HCT116 (cell line): Measurements from ENCODE around the gene GP1BB. TPM values are rescaled to one million over a fixed set of nuclear protein-coding genes. Genes with fewer than 3 reads are reported as not detected.
A peak's percentile ranks its signal among the peaks of the same experiment; 100 is the strongest.

Source experiments
- ATAC-seq: fragments of 200-7000 bp; cut with Tn5 transposase; 2 replicates; pipeline ENCODE4 v1.9.1; 2020; ENCODE audit warnings: mild to moderate bottlenecking, moderate library complexity
- BruUV-seq: library from RNA; stranded (reverse); fragments of 400-500 nt; replicated peaks from 2 replicates; lab custom pipeline; 2021; lab: Mats Ljungman, UMichigan
- CTCF ChIA-PET: fragments of 300-600 bp; sonication (Branson Sonifier 250); formaldehyde crosslinking; loops from one replicate; lab custom pipeline; 2021; ENCODE audit warnings: antibody characterized with exemption; lab: Charles Lee
- POLR2A ChIA-PET: fragments of 300-600, 350-600 bp; sonication (Branson Sonifier 250); formaldehyde crosslinking; loops from one replicate; lab custom pipeline; 2021; ENCODE audit warnings: antibody characterized with exemption; lab: Charles Lee
- RAD21 ChIA-PET, 2 experiments: fragments of 300-600 bp; sonication (Branson Sonifier 250); formaldehyde crosslinking; loops; one replicate each; lab custom pipeline; 2023; ENCODE audit warnings: low total read pairs in 2 of 2; ENCODE audit not compliant: uncharacterized antibody in 2 of 2, unreplicated experiment in 2 of 2, low non-redundant PET in 1 of 2; lab: Charles Lee
- DNase-seq: peaks from one replicate; pipeline ENCODE4 v3.0.0-alpha.2; 2010; ENCODE audit warnings: low read depth, low spot score
- H2AFZ ChIP-seq: fragments of 200-600 bp; shearing (Covaris generic), sonication (generic); 2 replicates; pipeline ENCODE4 v1.6.1; 2017; ENCODE audit warnings: low read depth, mixed run types, mixed read lengths, antibody characterized with exemption, low read length; ENCODE audit not compliant: poor library complexity, severe bottlenecking
- H3K27ac ChIP-seq: 2 replicates; pipeline ENCODE4 v1.5.1; 2012; ENCODE audit warnings: low read depth, low read length
- H3K27me3 ChIP-seq: fragments of 200-600 bp; sonication (generic); 2 replicates; pipeline ENCODE4 v1.6.1; 2016; ENCODE audit warnings: mixed run types, low read length, mixed read lengths; ENCODE audit not compliant: insufficient read depth
- H3K36me3 ChIP-seq, 2 experiments: fragments of 200-500 bp in 1 of 2; fragments of 200-600 bp in 1 of 2; sonication (Bioruptor generic) in 1 of 2; sonication (generic) in 1 of 2; 2 replicates each; pipeline versions ENCODE4 v1.5.1 to v1.6.1; 2014 to 2016; ENCODE audit warnings: low read length in 2 of 2, inconsistent platforms in 1 of 2, mixed read lengths in 1 of 2, mixed run types in 1 of 2; ENCODE audit not compliant: insufficient read depth in 2 of 2, control insufficient read depth in 1 of 2
- H3K4me1 ChIP-seq, 2 experiments: fragments of 200-600 bp in 1 of 2; sonication (generic) in 1 of 2; 2 replicates each; pipeline versions ENCODE4 v1.5.1 to v1.6.1; 2012 to 2017; ENCODE audit warnings: low read length in 2 of 2, inconsistent platforms in 1 of 2, mild to moderate bottlenecking in 1 of 2, mixed read lengths in 1 of 2, mixed run types in 1 of 2, moderate library complexity in 1 of 2; ENCODE audit not compliant: insufficient read depth in 2 of 2, control insufficient read depth in 1 of 2
- H3K4me2 ChIP-seq: fragments of 200-600 bp; sonication (generic); 2 replicates; pipeline ENCODE4 v1.6.1; 2017; ENCODE audit warnings: mixed run types, low read length, mixed read lengths
- H3K4me3 ChIP-seq, 2 experiments: fragments of 200-600 bp in 1 of 2; sonication (generic) in 1 of 2; replicated peaks in 1 of 2; 2 replicates each; pipeline ENCODE4 v1.5.1; 2011 to 2016; ENCODE audit warnings: low read length in 2 of 2, control low read depth in 1 of 2, low read depth in 1 of 2, mild to moderate bottlenecking in 1 of 2, mixed read lengths in 1 of 2, mixed run types in 1 of 2
- H3K79me2 ChIP-seq: fragments of 200-600 bp; sonication (generic); 2 replicates; pipeline ENCODE4 v1.6.1; 2017; ENCODE audit warnings: mild to moderate bottlenecking, mixed run types, low read length, moderate library complexity, mixed read lengths; ENCODE audit not compliant: insufficient read depth
- H3K9ac ChIP-seq: fragments of 200-600 bp; sonication (generic); 2 replicates; pipeline ENCODE4 v1.6.1; 2016; ENCODE audit warnings: low read length, mixed read lengths
- H3K9me2 ChIP-seq: fragments of 200-600 bp; sonication (generic), shearing (Covaris generic); 2 replicates; pipeline ENCODE4 v1.6.1; 2017; ENCODE audit warnings: mixed run types, mild to moderate bottlenecking, moderate library complexity; ENCODE audit not compliant: insufficient read depth
- H3K9me3 ChIP-seq, 2 experiments: fragments of 200-500 bp in 1 of 2; fragments of 200-600 bp in 1 of 2; sonication (Bioruptor generic) in 1 of 2; sonication (generic) in 1 of 2; 2 replicates each; pipeline ENCODE4 v1.6.1; 2014 to 2017; ENCODE audit warnings: low read length in 2 of 2, mixed read lengths in 2 of 2, inconsistent platforms in 1 of 2, low read depth in 1 of 2, mild to moderate bottlenecking in 1 of 2, mixed run types in 1 of 2, moderate library complexity in 1 of 2; ENCODE audit not compliant: control insufficient read depth in 1 of 2, insufficient read depth in 1 of 2
- H4K20me1 ChIP-seq: fragments of 200-600 bp; sonication (generic), shearing (Covaris generic); 2 replicates; pipeline ENCODE4 v1.6.1; 2017; ENCODE audit warnings: mixed run types, mild to moderate bottlenecking, moderate library complexity; ENCODE audit not compliant: insufficient read depth
- ATF3 ChIP-seq: IDR thresholded peaks from 2 replicates; pipeline ENCODE4 v1.6.1; 2012
- CBX3 ChIP-seq: IDR thresholded peaks from 2 replicates; pipeline ENCODE4 v1.6.1; 2012; ENCODE audit warnings: low read depth
- CEBPB ChIP-seq: IDR thresholded peaks from 2 replicates; pipeline ENCODE4 v1.6.1; 2012; ENCODE audit warnings: low read depth
- EGR1 ChIP-seq: IDR thresholded peaks from 2 replicates; pipeline ENCODE4 v1.6.1; 2012; ENCODE audit warnings: low read depth
- ELF1 ChIP-seq: IDR thresholded peaks from 2 replicates; pipeline ENCODE4 v1.6.1; 2012; ENCODE audit warnings: low read depth, borderline replicate concordance
- EZH2 ChIP-seq: fragments of 200-600 bp; sonication (generic); IDR thresholded peaks from 2 replicates; pipeline ENCODE4 v1.6.1; 2017; ENCODE audit warnings: antibody characterized with exemption, mixed run types
- EZH2phosphoT487 ChIP-seq: fragments of 200-600 bp; IDR thresholded peaks from 2 replicates; pipeline ENCODE4 v1.6.1; 2018; ENCODE audit warnings: antibody characterized with exemption, borderline replicate concordance
- FOSL1 ChIP-seq: IDR thresholded peaks from 2 replicates; pipeline ENCODE4 v1.6.1; 2012; ENCODE audit warnings: low read depth
- JUND ChIP-seq: IDR thresholded peaks from 2 replicates; pipeline ENCODE4 v1.6.1; 2012
- POLR2A ChIP-seq: IDR thresholded peaks from 2 replicates; pipeline ENCODE4 v1.7.0; 2011; ENCODE audit warnings: borderline replicate concordance; ENCODE audit not compliant: insufficient read depth, insufficient read length; ENCODE audit errors: extremely low read depth
- POLR2AphosphoS5 ChIP-seq: IDR thresholded peaks from 2 replicates; pipeline ENCODE4 v1.6.1; 2011; ENCODE audit warnings: mild to moderate bottlenecking, low read depth, low read length, moderate library complexity
- RAD21 ChIP-seq: IDR thresholded peaks from 2 replicates; pipeline ENCODE4 v1.6.1; 2012; ENCODE audit warnings: low read depth, mild to moderate bottlenecking
- REST ChIP-seq: IDR thresholded peaks from 2 replicates; pipeline ENCODE4 v1.6.1; 2012; ENCODE audit warnings: low read depth
- SIN3A ChIP-seq: IDR thresholded peaks from 2 replicates; pipeline ENCODE4 v1.6.1; 2012; ENCODE audit warnings: low read depth
- SP1 ChIP-seq: IDR thresholded peaks from 2 replicates; pipeline ENCODE4 v1.6.1; 2012; ENCODE audit warnings: low read depth
- SRF ChIP-seq: IDR thresholded peaks from 2 replicates; pipeline ENCODE4 v1.6.1; 2012; ENCODE audit warnings: low read depth
- TCF7L2 ChIP-seq: IDR thresholded peaks from 2 replicates; pipeline ENCODE4 v1.7.0; 2011; ENCODE audit warnings: borderline replicate concordance, inconsistent platforms; ENCODE audit not compliant: insufficient read depth, insufficient read length; ENCODE audit errors: extremely low read depth
- YY1 ChIP-seq: IDR thresholded peaks from 2 replicates; pipeline ENCODE4 v1.6.1; 2011; ENCODE audit warnings: low read length, low read depth, moderate library complexity, mild to moderate bottlenecking; ENCODE audit not compliant: insufficient replicate concordance; ENCODE audit errors: extremely low read depth
- ZFX ChIP-seq: fragments of 450-650 bp; IDR thresholded peaks from 2 replicates; pipeline ENCODE4 v1.6.1; 2017
- ZNF274 ChIP-seq: fragments of 200-500 bp; sonication (Bioruptor generic); IDR thresholded peaks from 2 replicates; pipeline ENCODE4 v1.6.1; 2014; ENCODE audit warnings: mild to moderate bottlenecking, low read depth, low read length, inconsistent platforms
- intact Hi-C: fragments of 100-400 bp; cut with micrococcal nuclease; formaldehyde crosslinking; loops from 2 replicates; pipeline ENCODE4 v1.10.0; 2022
- total RNA-seq: library from RNA; stranded (reverse); gene quantifications from one replicate; pipeline ENCODE4 v1.2.1, GENCODE V29; 2021; ENCODE audit not compliant: unreplicated experiment

GP1BB gene
- total RNA-seq, 1 experiment from 2014 or later = 4.8 TPM

GRCh38 chr22:19730198-19730597, 6.9 kb downstream of the GP1BB start:
- Histone ChIP-seq H3K9me2 (no peaks in the 10 kb centered on the region), H3K9ac (peak overlapping the region; percentile 34; the same call in 1 of the 2 replicates), H3K27me3 (no peaks in the 10 kb centered on the region), H3K4me1 (peaks cover 0 to 12% of the 10 kb centered on the region in 2 experiments; a peak in 2 of 4 replicates), H3K27ac (no peak overlapping the region), H3K9me3 (no peaks in the 10 kb centered on the region), H3K36me3 (no peaks in the 10 kb centered on the region), H3K4me2 (peak overlapping the region; percentile 88), H2AFZ (peak overlapping the region; percentile 96), H3K4me3 (no peak overlapping the region), H3K79me2 (no peaks in the 10 kb centered on the region), H4K20me1 (no peaks in the 10 kb centered on the region)
- ChIA-PET POLR2A (interaction anchor here (0.6 to 1.6 kb wide), 2 partner anchors 180 to 846 kb away, joined by 3 to 8 read pairs; no protein-coding TSS in a partner anchor), CTCF (interaction anchor here (0.6 to 3.9 kb wide), 28 partner anchors 11 to 430 kb away, joined by 3 to 123 read pairs (median 5); no protein-coding TSS in a partner anchor), RAD21 (interaction anchor here (0.5 to 2.3 kb wide), 20 partner anchors 26 to 251 kb away, joined by 3 to 43 read pairs (median 4); partner anchors contain the start of gene CDC45 (in 1 of the 2))
- no TSS peak for BruUV-seq
- DNase-seq = no peak
- ATAC-seq = peak; percentile 44
- TF ChIP-seq FOSL1 = no peak
- TF ChIP-seq JUND = no peak
- no peak for TF ChIP-seq TCF7L2
- no peak for TF ChIP-seq CBX3
- TF ChIP-seq ZNF274 = no peak
- no peak for TF ChIP-seq CEBPB
- TF ChIP-seq ZFX = no peak
- TF ChIP-seq RAD21 = no peak
- no peak for TF ChIP-seq POLR2A
- TF ChIP-seq YY1 = no peak
- TF ChIP-seq SP1 = no peak
- no peak for TF ChIP-seq POLR2AphosphoS5
- no peak for TF ChIP-seq EZH2phosphoT487
- TF ChIP-seq EZH2 = no peak
- TF ChIP-seq SRF = no peak
- TF ChIP-seq REST = no peak
- TF ChIP-seq EGR1 = no peak
- no peak for TF ChIP-seq ELF1
- TF ChIP-seq ATF3 = no peak
- no peak for TF ChIP-seq SIN3A
- intact Hi-C loops = loop anchor here (1.0 to 2.0 kb wide), 3 partner anchors 27 to 229 kb away; no protein-coding TSS in a partner anchor
